Neuron (in vitro differentiated cells): Measurements from ENCODE around the gene ALDH3A1.
"Not testable (repeated sequence)": the region's sequence is repeated elsewhere in the genome, so short reads cannot be mapped to it uniquely, and the experiment has no call there.

Experiments used
- H2AFZ ChIP-seq: one replicate; pipeline ENCODE4 v1.6.1; 2013; ENCODE audit warnings: low read depth, mild to moderate bottlenecking, inconsistent platforms, low read length, moderate library complexity
- H3K27me3 ChIP-seq: one replicate; pipeline ENCODE4 v1.6.1; 2013; ENCODE audit warnings: low read length; ENCODE audit not compliant: insufficient read depth
- H3K36me3 ChIP-seq: one replicate; pipeline ENCODE4 v1.6.1; 2013; ENCODE audit warnings: low read length; ENCODE audit not compliant: insufficient read depth
- H3K4me1 ChIP-seq: one replicate; pipeline ENCODE4 v1.6.1; 2013; ENCODE audit warnings: low read length; ENCODE audit not compliant: insufficient read depth
- H3K4me3 ChIP-seq: 2 replicates; pipeline ENCODE4 v1.5.1; 2013; ENCODE audit warnings: mild to moderate bottlenecking, low read length, moderate library complexity
- H3K9me3 ChIP-seq: one replicate; pipeline ENCODE4 v1.6.1; 2013; ENCODE audit warnings: low read length

Gene ALDH3A1

GRCh38 chr17:19768046-19768782 lies 20.1 kb upstream of the ALDH3A1 start:
- Histone ChIP-seq H3K36me3 (no peaks in the 10 kb centered on the region), H2AFZ (no peak overlapping the region), H3K9me3 (no peaks in the 10 kb centered on the region), H3K27me3 (no peaks in the 10 kb centered on the region), H3K4me1 (no peaks in the 10 kb centered on the region), H3K4me3 (no peak overlapping the region)

DNA sequence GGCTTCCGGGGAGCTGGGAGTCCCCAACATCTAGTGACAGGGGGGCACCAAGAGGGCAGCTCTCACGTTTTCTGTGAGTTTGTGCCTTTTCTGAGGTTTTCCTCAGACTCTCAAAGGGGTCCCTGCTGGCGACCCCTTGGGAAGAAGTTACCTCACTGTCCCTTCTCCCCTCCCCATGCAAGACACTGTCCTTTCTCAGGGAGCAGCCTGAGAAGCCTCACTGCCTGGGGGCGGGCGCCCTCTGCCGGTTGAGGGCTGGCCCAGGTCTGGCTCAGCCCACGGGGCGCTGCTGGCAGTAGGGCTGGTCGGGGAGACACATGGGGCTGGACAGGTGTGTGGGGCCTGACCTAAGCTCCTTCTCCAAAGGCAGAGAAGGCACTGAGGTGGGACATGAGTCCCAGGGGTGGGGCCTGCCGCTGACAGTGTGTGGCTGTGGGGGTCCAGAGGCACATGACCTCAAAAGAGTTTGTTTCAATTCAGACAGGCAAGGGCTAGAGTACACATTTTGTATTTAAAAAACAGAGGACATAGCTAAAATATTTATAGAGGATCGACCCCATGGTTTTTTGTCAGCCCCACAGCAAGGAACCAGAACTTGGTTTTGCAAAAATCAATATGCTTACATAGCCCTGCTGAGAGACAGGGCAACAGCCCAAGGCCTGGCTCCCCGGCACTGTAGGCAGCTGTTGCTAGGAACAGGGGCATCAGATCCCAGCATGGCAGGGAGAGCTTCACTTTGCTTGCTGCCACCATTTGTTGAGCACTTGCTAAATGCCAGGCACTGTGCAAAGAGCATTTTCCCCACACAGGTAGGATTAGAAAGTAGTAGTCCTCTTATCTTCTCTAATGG lies 18.5 kb upstream of the ALDH3A1 start:
- Histone ChIP-seq H2AFZ (no peak overlapping the region), H3K4me3 (no peak overlapping the region), H3K4me1 (no peaks in the 10 kb centered on the region), H3K36me3 (no peaks in the 10 kb centered on the region), H3K27me3 (no peaks in the 10 kb centered on the region), H3K9me3 (no peaks in the 10 kb centered on the region)

DNA sequence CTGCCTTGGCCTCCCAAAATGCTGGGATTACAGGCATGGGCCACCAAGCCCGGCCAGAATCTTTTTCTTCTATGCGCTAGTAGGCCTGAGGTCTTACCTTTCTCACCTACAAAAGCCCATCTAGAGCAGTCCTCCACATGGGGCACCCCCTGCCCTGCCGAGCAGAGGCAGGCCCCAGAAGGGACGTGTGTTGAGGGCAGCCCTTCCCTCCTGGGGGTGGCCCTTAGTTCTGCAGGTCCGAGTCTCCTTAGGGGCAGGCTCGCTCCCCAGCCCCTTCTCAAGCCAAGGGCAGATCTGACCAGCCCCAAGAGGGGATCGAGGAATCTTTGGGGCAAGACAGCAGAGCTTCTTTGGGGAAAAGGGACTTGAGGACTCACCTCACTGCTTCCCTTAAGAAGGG lies 17.9 kb upstream of the ALDH3A1 start:
- Histone ChIP-seq H3K4me1 (no peaks in the 10 kb centered on the region), H3K36me3 (no peaks in the 10 kb centered on the region), H3K4me3 (no peak overlapping the region), H3K27me3 (no peaks in the 10 kb centered on the region), H2AFZ (no peak overlapping the region), H3K9me3 (no peaks in the 10 kb centered on the region)

DNA sequence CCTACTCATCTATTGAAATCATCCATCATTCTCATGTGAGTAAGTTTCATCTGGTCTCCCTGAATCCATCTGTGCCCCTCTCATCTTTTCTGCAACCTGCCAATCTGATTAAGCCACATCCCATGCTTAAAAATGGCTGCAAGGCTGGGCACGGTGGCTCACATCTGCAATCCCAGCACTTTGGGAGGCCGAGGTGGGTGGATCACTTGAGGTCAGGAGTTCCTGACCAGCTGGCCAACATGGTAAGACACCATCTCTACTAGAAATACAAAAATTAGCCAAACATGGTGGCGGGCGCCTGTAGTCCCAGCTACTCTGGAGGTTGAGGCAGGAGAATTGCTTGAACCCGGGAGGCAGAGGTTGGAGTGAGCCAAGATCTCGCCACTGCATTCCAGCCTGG lies 15.9 kb upstream of the ALDH3A1 start:
- H3K4me1 ChIP-seq, H2AFZ ChIP-seq, H3K9me3 ChIP-seq, H3K27me3 ChIP-seq, H3K4me3 ChIP-seq, H3K36me3 ChIP-seq: not testable (repeated sequence)

DNA sequence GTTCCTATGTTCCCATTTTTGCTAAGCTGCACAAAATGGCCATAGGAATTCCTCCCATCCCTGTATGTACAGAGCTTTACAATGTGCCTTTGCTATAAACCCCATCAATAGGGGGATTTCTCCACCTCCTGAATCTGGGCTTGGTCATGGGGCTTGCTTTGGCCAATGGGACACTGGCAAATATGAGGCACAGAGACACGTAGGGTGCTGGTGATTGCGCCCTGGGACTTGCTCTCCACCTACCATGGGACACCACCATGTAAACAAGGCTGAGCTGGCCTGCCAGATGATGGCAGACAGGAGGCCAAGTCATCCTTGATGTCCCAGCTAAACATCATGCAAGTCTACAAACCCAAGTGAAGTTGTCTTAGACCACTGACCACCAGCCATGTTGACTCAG lies 15.3 kb upstream of the ALDH3A1 start:
- H3K9me3 ChIP-seq = no peaks in the 10 kb centered on the region
- no peaks in the 10 kb centered on the region for H3K27me3 ChIP-seq
- no peak overlapping the region for H2AFZ ChIP-seq
- H3K36me3 ChIP-seq = no peaks in the 10 kb centered on the region
- H3K4me1 ChIP-seq = no peaks in the 10 kb centered on the region
- no peak overlapping the region for H3K4me3 ChIP-seq

GRCh38 chr17:19762515-19762961 lies 14.4 kb upstream of the ALDH3A1 start:
- Histone ChIP-seq H3K4me3 (no peak overlapping the region), H3K9me3 (no peaks in the 10 kb centered on the region), H3K36me3 (no peaks in the 10 kb centered on the region), H3K27me3 (peaks cover 2% of the 10 kb centered on the region), H3K4me1 (no peaks in the 10 kb centered on the region), H2AFZ (no peak overlapping the region)

DNA sequence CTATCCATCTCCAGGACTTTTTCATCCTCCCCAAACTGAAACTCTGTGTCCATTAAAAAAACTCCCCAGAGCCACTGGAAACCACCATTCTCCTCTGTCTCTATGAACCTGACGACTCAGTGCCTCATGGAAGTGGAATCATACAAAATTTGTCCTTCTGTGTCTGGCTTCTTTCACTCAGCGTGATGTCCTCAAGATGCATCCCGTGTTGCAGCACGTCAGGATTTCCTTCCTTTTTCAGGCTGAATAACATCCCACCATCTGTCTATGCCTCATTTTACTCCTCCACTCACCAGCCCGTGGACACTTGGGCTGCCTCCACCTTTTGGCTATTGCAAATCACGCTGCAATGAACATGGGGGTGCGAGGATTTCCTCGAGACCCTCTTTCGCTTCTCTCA lies 12.6 kb upstream of the ALDH3A1 start:
- Histone ChIP-seq H3K9me3 (no peaks in the 10 kb centered on the region), H3K4me1 (no peaks in the 10 kb centered on the region), H3K4me3 (no peak overlapping the region), H3K36me3 (no peaks in the 10 kb centered on the region), H2AFZ (no peak overlapping the region), H3K27me3 (peaks cover 3% of the 10 kb centered on the region)

DNA sequence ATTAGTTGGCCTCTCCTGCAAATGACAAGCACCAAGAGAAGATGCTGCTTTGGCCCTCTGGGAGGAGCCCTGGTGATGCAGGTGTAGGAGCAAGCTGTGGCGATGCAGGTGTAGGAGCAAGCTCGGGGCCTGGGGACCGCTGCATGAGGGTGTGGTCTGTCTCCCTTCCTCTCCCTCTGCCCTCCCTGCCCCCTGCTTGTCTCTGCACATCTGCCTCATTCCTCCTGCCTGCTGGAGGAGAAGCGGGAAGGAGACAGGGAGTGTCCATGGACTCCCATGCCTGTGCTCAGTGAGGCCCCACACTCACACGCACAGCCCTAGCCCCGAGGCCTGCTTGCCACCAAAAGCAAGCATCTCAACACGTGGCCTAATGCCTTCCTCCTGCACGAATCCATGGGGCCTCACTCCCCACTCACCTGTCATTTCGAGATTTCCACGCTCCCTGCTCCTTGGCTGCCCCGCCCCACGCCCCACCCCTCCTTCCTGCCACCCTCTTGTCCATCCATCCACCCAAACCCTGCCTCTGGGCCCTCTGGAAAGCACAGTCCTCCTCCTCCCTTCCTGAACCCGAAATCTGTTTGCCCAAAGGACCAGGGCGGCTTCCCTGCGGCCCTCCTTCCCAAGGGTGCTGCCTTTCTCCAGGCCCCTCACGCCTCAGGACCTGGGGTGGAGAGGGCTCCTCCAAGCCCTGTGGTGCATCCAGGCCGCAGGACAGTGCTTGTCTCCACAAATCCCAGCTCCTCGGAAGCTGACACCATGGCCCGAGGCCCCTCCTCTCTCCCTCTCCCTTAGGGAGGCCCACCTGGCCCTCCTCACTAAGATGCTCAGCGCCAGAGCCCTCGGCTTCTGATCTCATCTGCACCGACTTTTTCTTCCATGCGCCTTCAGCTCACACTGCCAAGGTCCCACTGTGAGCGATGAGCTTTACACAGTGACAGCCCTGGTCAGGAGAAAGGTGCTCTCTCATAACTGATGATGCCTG lies 11.8 kb upstream of the ALDH3A1 start:
- H3K4me3 ChIP-seq = no peak overlapping the region
- H3K4me1 ChIP-seq = no peaks in the 10 kb centered on the region
- no peaks in the 10 kb centered on the region for H3K36me3 ChIP-seq
- no peak overlapping the region for H2AFZ ChIP-seq
- H3K9me3 ChIP-seq = no peaks in the 10 kb centered on the region
- peaks cover 5% of the 10 kb centered on the region for H3K27me3 ChIP-seq

GRCh38 chr17:19757536-19758180 lies 9.6 kb upstream of the ALDH3A1 start:
- Histone ChIP-seq H3K9me3 (no peaks in the 10 kb centered on the region), H3K27me3 (peaks cover 11% of the 10 kb centered on the region), H3K4me3 (no peak overlapping the region), H2AFZ (no peak overlapping the region), H3K36me3 (no peaks in the 10 kb centered on the region), H3K4me1 (no peaks in the 10 kb centered on the region)

GRCh38 chr17:19756546-19756945 lies 8.4 kb upstream of the ALDH3A1 start:
- Histone ChIP-seq H3K9me3 (no peaks in the 10 kb centered on the region), H3K4me3 (no peak overlapping the region), H3K27me3 (peaks cover 12% of the 10 kb centered on the region), H3K36me3 (no peaks in the 10 kb centered on the region), H2AFZ (no peak overlapping the region), H3K4me1 (no peaks in the 10 kb centered on the region)

- no peak overlapping the region for H2AFZ ChIP-seq
- no peak overlapping the region for H3K4me3 ChIP-seq
- H3K9me3 ChIP-seq = no peaks in the 10 kb centered on the region
- H3K36me3 ChIP-seq = no peaks in the 10 kb centered on the region
- H3K4me1 ChIP-seq = no peaks in the 10 kb centered on the region
- peaks cover 13% of the 10 kb centered on the region for H3K27me3 ChIP-seq
Measured at GRCh38 chr17:19755821-19756510, 7.9 kb upstream of the ALDH3A1 start.

DNA sequence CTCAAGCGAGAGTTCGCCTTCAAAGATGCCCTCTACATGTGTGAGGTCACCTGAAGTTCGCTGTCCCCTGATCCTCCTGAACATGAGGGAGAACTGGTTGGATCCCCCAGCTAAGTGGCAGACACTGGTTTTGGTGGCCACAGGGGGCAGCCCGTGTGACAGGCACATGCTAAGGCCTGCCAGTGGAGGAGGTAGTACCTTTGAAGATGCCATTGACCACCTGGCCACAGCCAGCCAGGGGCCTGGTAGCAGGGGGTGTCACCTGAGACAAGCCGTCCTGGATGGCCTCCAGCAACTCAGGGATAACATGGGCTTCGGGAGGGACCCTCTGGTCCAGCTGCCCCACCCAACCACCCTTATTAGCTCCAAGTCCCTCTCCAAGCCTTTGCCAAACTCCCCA lies 7.3 kb upstream of the ALDH3A1 start:
- no peaks in the 10 kb centered on the region for H3K9me3 ChIP-seq
- H3K4me3 ChIP-seq = no peak overlapping the region
- no peaks in the 10 kb centered on the region for H3K4me1 ChIP-seq
- H3K27me3 ChIP-seq = peaks cover 17% of the 10 kb centered on the region
- no peaks in the 10 kb centered on the region for H3K36me3 ChIP-seq
- H2AFZ ChIP-seq = no peak overlapping the region
